ENCODE data around the gene SLC17A3. TPM values are rescaled to one million over a fixed set of nuclear protein-coding genes. Genes with fewer than 3 reads are reported as not detected.
A peak's percentile ranks its signal among the peaks of the same experiment; 100 is the strongest.

Gene SLC17A3
- total and polyA plus RNA-seq, 12 donors = not detected

DNA sequence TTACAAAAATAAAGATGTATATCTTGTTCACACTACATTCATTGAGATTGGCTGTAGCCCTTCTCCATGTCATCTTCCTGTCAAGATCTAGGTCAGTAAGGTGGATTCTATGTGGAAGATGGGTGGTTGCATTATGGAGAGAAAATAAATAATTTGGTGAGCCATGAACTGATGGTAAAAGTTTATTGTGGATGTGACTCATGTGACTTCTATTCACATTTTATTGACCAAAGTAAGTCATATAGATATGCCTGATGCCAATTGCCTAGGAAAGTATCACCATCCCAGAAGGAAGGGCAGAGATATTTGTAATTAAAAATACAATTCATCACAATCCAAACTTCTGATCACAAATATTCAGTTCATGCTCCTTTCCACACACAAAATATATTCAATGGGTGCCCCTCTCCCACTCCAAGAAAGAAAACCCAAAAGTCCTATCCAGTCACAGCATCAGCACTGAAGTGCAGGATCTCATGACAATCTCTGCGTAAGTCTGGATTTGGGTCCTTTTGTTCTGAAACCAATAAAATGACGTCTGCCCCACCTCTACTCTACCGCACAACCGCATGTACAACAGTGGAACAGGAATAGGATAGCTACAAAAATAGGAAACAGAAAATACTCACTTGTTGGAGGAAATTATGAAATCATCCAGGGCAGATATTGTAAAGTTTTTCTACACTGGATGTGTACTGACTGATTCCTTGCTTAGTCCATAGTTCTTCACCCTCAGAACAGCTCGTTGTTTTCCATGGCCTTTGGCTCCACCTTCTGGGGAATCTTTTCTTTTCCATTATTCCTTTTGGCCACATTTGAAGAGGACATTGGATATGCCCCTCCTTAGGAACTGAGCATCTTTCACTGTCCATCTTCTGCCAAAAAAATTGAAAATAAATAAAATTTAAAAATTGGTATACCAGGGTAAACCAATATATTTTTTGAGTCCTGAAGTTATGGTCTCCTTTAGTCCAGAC, 16.1 kb upstream of the SLC17A3 start:
- no peaks in the 10 kb centered on the region for H3K4me1 ChIP-seq
- peak in 4 of 8 donors; percentile 28 to 69 (median 56) for ATAC-seq
- intact Hi-C loops (cut with DNase I) = loop anchor here in 4 of 10 donors (5.0 to 10.0 kb wide), 5 partner anchors 98 to 335 kb away; no protein-coding TSS in a partner anchor
- H3K27me3 ChIP-seq = peaks cover 0 to 2% (median 0%) of the 10 kb centered on the region in 7 donors
- H3K27ac ChIP-seq = no peak overlapping the region
- H3K36me3 ChIP-seq = no peaks in the 10 kb centered on the region
- H3K4me3 ChIP-seq = no peak overlapping the region
- TF ChIP-seq, protein P1, sequence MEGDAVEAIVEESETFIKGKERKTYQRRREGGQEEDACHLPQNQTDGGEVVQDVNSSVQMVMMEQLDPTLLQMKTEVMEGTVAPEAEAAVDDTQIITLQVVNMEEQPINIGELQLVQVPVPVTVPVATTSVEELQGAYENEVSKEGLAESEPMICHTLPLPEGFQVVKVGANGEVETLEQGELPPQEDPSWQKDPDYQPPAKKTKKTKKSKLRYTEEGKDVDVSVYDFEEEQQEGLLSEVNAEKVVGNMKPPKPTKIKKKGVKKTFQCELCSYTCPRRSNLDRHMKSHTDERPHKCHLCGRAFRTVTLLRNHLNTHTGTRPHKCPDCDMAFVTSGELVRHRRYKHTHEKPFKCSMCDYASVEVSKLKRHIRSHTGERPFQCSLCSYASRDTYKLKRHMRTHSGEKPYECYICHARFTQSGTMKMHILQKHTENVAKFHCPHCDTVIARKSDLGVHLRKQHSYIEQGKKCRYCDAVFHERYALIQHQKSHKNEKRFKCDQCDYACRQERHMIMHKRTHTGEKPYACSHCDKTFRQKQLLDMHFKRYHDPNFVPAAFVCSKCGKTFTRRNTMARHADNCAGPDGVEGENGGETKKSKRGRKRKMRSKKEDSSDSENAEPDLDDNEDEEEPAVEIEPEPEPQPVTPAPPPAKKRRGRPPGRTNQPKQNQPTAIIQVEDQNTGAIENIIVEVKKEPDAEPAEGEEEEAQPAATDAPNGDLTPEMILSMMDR (IDR thresholded peaks at IDR 0.05) = peak in 8 of 9 donors; percentile 14 to 67 (median 48)
- peak in 1 of 2 donors; percentile 26 for DNase-seq
- 56 to 68% methylated on average over 5 of the region's 5 CpGs for WGBS, 2 donors
- H3K9me3 ChIP-seq = no peaks in the 10 kb centered on the region

DNA sequence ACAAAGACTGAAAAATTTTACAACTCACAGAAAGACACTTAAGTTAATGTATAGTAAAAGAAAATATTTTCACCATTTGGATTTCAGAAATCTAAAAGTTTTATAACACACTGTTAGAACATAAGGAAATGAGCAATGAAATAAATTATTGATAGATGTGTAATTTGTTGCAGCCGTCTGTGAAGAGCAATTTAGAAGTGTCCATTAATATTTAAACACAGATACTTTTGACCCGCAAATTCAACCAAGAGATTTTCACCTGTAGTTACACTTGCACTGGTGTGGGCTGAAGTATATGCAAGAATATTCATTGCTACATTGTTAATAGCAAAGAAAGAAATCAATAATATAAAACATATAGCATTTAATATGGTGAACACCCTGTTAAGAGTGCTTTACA, 14.6 kb upstream of the SLC17A3 start:
- WGBS, 2 donors = 87 to 90% methylated on average over 2 of the region's 2 CpGs

DNA sequence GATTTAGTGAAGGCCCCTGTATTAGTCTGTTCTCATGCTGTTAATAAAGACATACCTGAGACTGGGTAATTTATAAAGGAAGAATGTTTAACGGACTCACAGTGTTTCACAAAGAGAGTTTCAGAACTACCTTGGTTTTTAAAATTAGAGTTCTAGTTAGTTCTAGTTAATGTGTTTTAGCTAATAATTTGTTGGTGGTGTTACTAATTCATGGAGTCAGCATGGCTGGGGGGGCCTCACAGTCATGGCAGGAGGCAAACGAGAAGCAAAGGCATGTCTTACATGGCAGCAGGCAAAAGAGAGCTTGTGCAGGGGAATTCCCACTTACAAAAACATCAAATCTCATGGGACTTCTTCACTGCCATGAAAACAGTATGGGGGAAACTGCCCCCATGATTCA, 12.0 kb upstream of the SLC17A3 start:
- intact Hi-C loops (cut with DNase I) = loop anchor here in 3 of 10 donors (5.0 to 10.0 kb wide), 3 partner anchors 94 to 169 kb away; no protein-coding TSS in a partner anchor
- no peak overlapping the region for H3K4me3 ChIP-seq
- 85 to 96% methylated on average over 2 of the region's 2 CpGs for WGBS, 2 donors

More for the DNA sequence above, 14.6 kb upstream of the SLC17A3 start:
- intact Hi-C loops (cut with DNase I) = loop anchor here in 3 of 10 donors (5.0 to 10.0 kb wide), 3 partner anchors 96 to 171 kb away; no protein-coding TSS in a partner anchor
- Histone ChIP-seq H3K27me3 (peaks cover 0 to 2% (median 0%) of the 10 kb centered on the region in 7 donors), H3K9me3 (no peaks in the 10 kb centered on the region), H3K4me1 (no peaks in the 10 kb centered on the region), H3K4me3 (no peak overlapping the region), H3K36me3 (no peaks in the 10 kb centered on the region), H3K27ac (no peak overlapping the region)
- DNase-seq = no peak
- TF ChIP-seq, protein P1 (IDR thresholded peaks at IDR 0.05) = no peak
- ATAC-seq = no peak

DNA sequence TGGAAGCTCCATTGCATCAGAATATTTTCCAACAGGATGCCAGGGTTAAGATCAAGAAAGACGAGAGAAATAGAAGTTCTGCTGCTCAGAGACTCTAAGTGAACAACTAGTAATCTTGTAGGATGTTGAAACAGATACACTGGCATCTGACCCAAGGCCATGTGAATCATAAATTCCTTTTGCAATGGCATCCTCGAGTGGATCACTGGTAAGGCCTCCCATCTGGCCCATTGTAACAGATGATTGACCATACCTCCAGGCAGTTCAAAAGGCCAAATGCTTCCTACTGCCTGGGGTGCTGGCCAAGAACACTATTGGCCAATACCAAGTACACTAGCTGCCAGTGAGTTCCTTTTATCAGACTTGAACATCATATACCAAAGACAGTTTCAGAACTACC, 9.9 kb upstream of the SLC17A3 start:
- Histone ChIP-seq H3K4me3 (no peak overlapping the region), H3K36me3 (no peaks in the 10 kb centered on the region), H3K9me3 (no peaks in the 10 kb centered on the region), H3K27me3 (peaks cover 0 to 15% (median 0%) of the 10 kb centered on the region in 7 donors), H3K4me1 (peaks cover 0 to 6% (median 0%) of the 10 kb centered on the region in 9 donors), H3K27ac (no peak overlapping the region)
- TF ChIP-seq, protein P1 (IDR thresholded peaks at IDR 0.05) = no peak
- WGBS, 2 donors = 58 to 66% methylated on average over 2 of the region's 2 CpGs
- ATAC-seq (peak in 1 of 8 donors; percentile 25), DNase-seq (no peak)
- intact Hi-C loops (cut with DNase I) = loop anchor here in 1 of 10 donors (10.0 kb wide), 1 partner anchor 99 kb away; no protein-coding TSS in a partner anchor

More for the DNA sequence above, 12.0 kb upstream of the SLC17A3 start:
- peaks cover 0 to 13% (median 0%) of the 10 kb centered on the region in 7 donors for H3K27me3 ChIP-seq
- H3K4me1 ChIP-seq = peaks cover 0 to 6% (median 0%) of the 10 kb centered on the region in 9 donors
- DNase-seq = no peak
- ATAC-seq = no peak
- H3K27ac ChIP-seq = no peak overlapping the region
- TF ChIP-seq, protein P1 (IDR thresholded peaks at IDR 0.05) = no peak
- no peaks in the 10 kb centered on the region for H3K9me3 ChIP-seq
- no peaks in the 10 kb centered on the region for H3K36me3 ChIP-seq

All from heart right ventricle (tissue), 16 donors.